OCI-LY3 (cell line): ENCODE results near the gene KRT79.

Source experiments
- CTCF ChIP-seq: fragments of 200-600, 300-600 bp; sonication (generic); IDR thresholded peaks from 2 replicates; pipeline ENCODE4 v1.5.1; 2014; ENCODE audit warnings: antibody characterized with exemption, low read length, low read depth
- EZH2phosphoT487 ChIP-seq: fragments of 200-600 bp; shearing (Covaris generic); IDR thresholded peaks from 2 replicates; pipeline ENCODE4 v1.6.1; 2018; ENCODE audit warnings: antibody characterized with exemption, mixed run types, low read depth

DNA sequence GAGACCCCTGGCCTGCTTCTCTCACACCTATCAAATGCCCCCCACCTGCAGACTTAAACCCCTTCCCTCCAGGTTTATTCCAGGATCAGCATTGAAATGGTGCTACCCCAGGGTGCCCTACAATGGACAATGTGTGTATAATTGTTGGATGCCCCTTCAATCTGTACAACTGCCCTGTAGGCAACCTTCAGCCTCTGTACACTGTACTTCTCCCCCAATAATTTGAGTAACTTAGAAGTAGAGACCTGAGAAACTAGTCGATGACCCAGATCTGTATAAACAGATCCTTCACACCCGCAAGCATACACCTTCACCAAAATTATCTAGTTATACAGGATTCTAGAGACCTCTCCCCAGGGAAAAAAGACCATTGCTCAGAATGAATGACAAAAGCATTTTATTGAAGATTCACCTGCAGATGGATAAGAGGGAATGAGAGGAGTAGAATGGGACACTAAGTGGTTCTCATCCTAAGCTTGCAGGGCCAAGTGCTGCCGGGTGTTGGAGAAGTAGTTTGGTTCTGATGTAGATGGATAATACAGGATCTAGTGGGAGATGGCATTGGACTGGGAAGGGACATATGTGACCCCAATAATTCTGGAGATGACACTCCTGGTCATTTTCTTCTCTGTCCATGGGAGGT is 27.8 kb downstream of the KRT79 start:
- no peak for TF ChIP-seq CTCF
- no peak for TF ChIP-seq EZH2phosphoT487
